HG03439 (cell line): ENCODE measurements around the gene GALNT10.

Experiments
- ATAC-seq: cut with Tn5 transposase; IDR thresholded peaks from one replicate; pipeline ENCODE4 v1.9.1; 2021; ENCODE audit warnings: mild to moderate bottlenecking, moderate library complexity; ENCODE audit not compliant: unreplicated experiment

Gene GALNT10

DNA sequence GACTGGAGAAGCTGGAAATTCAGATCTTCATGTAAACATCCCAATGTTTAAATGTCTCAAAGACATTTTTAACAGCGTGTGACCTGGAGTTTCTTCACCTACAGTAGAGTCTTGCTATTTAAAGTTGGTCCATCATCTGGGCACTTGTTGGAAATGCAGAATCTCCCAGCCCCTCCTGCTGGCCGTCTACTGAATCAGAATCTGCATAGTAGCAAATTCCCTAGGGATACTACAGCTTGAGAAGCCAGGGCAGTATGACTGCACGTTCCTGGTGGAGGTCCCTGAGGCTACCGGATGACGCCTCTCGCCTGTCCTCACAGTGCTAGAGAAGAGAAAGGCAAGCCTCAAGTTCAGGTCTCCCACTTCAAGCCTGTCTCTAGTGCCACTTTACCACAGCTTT lies 271.0 kb downstream of the GALNT10 start:
- ATAC-seq = no peak

DNA sequence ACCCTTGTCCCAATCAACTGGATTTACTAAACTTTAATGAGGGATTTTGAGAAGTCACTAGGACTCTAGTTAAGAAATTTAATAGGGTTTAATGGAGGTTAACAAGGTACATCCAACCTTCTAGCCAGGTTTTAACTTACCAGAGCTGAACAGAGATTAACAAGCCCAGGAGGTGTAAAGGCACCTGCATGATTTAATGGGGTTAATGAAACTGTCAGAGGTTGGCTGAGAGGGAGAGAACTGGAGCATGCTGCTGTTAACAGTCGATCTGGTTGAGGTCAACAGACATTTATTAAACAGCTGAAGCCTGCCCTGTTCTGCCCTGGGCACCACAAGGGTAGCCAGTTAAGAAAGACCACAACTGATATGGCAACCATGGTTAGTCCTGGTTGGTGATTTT lies 273.9 kb downstream of the GALNT10 start:
- no peak for ATAC-seq

DNA sequence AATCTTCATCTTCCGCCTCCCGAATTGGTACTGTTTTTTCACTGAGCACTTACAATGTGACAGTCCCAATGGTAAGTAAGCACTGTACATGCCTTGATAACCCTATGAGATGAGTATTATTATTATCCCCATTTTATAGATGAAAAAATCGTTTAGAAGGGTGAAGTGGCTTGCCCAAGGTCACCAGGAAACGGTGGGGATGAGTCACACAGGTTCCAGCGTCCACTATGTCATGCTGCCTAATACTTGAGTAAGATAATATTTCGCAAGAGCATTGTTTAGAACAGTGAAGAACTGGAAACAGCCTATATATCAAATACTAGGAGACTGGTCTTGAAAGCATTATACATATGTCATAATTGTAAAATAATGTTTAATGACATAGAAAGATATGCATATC lies 274.6 kb downstream of the GALNT10 start:
- ATAC-seq = no peak

DNA sequence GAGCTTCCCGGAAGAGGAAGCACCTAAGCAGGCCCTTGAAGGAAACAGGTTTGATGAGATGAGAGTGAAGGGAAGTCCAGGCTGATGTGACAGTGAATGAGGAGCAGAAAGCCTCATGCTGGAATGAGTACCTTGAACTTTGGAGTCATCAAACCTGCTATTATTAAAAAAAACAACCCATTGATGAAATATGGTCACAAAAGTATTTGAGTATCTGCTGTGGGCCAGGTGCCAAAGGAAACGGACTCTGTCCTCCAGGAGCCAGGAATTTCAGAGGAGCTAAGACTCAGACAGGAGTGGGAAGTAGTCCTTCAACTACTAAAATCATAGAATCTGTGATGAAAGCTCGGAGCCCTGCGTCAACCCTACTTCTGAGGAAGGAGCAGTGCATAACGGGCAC lies 275.6 kb downstream of the GALNT10 start:
- no peak for ATAC-seq

DNA sequence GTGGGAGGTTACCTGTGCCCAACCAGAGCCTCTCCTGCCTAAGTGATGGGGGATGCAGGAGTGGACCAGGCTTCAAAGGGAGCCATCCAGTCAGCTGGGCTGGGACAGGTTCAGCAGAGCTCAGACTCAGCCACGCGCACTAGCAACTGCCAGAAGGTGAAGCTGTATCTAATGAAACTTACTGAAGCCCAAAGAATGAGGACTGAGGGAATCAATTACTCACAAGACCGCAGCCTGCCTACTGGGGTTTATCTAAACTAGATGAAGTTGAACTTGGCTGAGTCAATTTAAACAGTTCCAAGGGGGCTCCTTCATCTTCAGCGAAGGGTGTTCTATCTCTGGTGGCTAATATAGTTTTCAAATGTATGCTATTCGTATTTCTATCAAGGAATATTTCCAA lies 276.1 kb downstream of the GALNT10 start:
- ATAC-seq = no peak

DNA sequence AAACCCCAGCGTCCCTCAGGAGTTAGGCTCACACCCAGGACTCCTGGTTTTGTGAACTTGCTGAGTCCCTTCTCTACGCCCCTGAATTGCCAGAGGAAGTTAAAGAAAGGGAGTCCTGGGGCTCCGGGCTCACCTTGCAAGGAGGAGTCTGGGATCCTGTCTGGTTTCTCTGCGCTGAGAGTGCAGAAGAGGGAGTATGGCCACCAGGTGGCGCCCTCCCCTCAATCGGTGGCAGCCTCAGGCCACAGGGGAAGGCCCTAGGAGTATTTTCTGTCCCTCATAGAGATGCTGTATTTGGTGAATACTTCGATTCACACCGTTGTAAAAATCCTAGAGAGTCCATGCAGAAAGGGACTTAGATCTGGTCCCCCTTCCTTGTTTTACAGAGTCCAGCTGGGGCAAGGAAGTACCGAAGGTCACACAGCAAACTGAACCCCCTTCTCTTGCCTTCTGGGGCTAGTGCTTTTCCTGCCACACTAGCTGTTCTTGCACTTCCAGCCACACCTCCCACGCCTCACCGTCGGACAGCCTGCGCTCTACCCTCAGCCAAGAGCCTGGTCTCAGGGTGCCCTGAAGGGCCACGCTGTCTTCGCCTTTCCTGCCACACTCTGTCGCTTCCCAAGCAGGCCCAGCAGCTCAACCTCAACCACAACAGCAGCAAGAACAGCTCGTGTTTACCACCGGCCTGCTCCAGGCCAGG lies 277.3 kb downstream of the GALNT10 start:
- ATAC-seq = peak; percentile 95

DNA sequence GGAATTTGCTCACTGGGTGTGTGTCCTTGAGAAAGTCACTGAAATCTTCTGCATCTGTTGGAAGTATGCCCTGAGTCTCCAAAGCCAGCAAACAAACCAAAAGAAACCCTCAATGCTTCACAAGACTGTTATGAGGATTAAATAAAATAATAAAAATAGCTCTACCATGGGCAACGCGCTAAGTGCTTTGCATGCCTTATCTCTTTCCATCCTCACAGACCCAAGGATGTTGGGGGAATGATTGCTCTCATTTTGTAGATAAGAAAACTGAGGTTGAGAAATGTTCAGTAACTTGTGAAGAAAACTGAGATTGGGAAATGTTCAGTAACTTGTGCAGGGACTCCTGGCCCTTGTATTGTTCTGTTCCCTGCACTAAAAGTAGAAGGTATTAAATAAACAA lies 279.6 kb downstream of the GALNT10 start:
- no peak for ATAC-seq
